Hematopoietic multipotent progenitor cell treated with erythropoietin and hydrocortisone succinate and interleukin-3 and kit ligand, for 4 days (in vitro differentiated cells): ENCODE data around the gene APLP1.
"Not testable (repeated sequence)": the region's sequence is repeated elsewhere in the genome, so short reads cannot be mapped to it uniquely, and the experiment has no call there.

Experiments
- DNase-seq: peaks from one replicate; pipeline ENCODE4 v3.0.0-alpha.2; 2015

APLP1 gene

GRCh38 chr19:35868172-35868822, at the start of gene APLP1:
TSS of gene APLP1 (plus strand) at chr19:35868574. CDS start at chr19:35868637, 63 bp downstream.
- DNase-seq: peak; percentile 64

DNA sequence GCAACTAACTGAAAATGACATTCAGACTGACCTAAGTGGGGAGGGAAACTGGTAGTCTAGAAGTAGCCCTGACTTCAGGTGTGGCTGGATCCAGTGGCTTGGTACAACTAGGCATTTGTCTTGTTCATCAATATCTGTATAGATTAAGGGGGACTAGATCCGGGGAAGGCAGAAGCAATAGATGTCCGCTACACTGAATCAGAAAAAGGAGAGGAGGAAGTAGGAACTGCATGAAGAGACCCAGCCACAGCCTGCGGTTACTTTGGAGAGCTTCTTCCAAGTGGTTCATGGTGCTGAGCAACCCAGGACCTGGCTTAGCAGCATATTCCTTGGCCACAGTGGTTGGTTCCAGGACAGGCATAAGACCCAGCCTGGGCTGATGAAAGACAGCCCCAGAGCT, 45.8 kb upstream of the APLP1 start:
- DNase-seq: peak; percentile 48

DNA sequence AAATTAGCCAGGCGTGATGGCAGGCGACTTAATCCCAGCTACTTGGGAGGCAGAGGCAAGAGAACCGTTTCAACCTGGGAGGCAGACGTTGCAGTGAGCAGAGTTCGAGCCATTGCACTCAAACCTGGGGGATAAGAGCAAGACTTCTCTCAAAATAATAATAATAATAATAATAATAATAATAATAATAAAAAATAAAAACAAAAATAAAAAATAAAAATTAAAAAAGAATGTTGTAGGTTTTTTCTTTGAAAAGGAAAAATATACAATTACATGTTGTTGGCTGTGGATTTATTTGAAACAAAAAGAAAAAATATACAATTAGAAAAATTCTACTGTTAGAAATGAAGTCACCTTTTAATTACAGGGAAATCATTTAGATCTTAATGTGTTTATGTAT, 44.2 kb upstream of the APLP1 start:
- DNase-seq: no peak

DNA sequence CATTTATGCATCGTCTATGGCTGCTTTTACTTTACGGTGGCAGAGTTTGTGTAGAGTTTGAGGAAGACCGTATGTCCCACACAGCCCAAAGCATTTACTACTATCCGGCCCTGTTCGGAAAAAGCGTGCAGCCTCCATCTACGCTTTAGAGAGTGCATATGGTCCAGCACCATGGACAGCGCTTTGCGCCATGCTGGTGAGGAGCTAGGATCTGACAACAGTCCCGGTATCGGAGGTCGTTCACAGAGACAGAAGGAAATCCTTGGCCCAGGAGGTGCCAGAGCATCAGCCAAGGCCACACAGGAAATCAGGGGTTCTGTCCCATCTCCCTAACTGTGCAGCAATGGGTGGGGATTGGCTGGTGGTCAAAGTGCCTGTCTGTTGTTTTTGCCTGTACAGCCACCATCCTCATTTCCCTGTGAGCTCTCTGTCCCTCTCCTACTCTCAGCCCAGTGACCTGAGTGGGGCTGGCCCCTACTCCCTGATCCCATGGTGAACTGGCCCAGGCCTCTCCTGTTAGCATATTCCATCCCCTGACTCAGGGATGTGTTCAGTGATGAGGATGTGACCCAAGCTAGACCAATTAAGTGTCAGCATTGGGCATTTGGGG, 39.6 kb upstream of the APLP1 start:
- peak; percentile 84 for DNase-seq

- DNase-seq: no peak
These were observed 37.4 kb upstream of the APLP1 start for GRCh38 chr19:35830986-35831385.

- DNase-seq: no peak
These were observed 36.3 kb upstream of the APLP1 start for GRCh38 chr19:35832054-35832453.

- no peak for DNase-seq
These were observed 34.4 kb upstream of the APLP1 start for GRCh38 chr19:35833972-35834371.

DNA sequence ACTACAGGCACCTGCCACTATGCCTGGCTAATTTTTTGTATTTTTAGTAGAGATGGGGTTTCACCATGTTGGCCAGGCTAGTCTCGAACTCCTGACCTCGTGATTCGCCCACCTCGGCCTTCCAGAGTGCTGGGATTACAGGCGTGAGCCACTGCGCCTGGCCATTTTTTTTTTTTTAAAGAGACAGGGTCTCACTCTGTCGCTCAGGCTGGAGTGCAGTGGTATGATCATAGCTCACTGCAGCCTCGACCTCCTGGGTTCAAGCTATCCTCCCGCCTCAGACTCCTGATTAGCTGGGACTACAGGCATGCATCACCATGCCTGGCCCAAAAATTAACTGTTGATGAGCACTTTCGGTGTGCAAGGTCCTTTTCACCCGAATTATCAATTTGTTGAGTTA, 32.3 kb upstream of the APLP1 start:
- DNase-seq: not testable (repeated sequence)

DNA sequence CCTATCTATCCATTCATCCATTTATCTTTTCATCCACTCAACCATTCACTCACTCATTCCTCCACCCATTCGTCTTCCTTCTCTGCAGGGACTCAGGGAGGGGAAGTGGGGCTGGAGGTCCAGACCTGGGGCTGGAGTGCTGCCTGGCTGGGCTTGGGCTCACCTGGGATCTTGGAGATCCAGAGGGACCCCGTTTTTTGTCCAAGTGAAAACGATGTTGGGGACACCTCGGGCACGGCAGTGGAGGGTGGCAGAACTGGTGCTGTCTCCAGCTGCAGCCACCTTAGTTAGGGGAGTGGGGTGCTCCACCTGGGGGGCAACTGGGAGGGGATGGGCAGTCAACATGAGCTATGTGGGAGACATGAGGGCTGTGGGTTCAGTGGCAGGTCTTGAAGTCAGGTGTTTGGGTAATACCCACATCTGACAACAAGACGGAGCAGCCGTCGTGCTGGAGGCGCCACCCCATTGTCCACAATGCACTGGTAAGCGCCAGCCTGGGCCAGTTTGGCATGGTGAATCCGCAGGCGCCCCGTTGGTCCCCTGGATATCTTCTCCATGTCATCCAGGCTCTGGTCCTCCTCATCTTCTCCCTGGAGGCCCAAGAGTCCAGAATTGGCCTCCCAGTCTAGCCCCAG, 26.3 kb upstream of the APLP1 start:
- no peak for DNase-seq

- no peak for DNase-seq
These were observed 25.6 kb upstream of the APLP1 start for GRCh38 chr19:35842666-35843272.

GRCh38 chr19:35843676-35844481, 24.5 kb upstream of the APLP1 start:
- peak; percentile 66 for DNase-seq

- DNase-seq: no peak
These were observed 23.7 kb upstream of the APLP1 start for GRCh38 chr19:35844482-35845214.

DNA sequence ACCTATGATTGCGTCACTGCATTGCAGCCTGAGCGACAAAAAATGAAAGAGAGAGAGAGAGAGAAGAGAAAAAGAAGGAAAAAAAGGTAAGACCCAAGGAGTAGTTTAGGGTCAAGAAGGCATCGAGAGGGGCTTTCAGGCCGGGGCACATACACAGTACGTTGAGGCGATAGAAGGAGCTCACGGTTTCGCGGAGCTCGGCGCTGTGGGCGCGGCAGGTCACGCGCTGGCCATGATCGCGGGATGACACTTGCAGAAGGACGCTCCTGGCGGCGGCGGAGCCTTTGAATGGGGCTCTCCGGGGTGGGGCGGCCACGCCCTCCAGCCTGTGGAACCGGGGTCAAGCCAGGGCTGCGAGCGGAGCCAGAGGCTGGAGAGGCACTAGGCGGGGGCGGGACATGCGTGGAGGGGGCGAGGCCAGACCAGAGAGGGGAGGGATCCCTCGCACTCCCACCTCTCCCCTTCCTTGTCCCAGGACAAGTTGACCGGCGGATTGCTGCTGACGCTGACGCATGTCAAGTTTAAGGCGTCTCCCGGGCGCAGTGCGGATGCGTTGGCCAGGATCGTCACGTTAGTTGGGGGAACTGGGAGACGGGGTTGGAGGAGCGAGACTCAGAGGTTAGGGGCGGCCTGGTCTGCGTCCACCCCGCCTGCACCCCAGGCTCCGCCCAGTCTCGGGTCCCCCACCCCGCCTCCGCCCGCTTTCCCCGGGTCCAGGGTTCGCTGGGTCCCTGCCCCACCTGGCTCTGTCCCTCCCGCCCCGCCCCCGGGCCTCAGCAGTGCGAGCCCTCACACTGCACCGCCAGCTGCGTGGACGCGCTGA, 22.9 kb upstream of the APLP1 start:
- DNase-seq: peak; percentile 31

DNA sequence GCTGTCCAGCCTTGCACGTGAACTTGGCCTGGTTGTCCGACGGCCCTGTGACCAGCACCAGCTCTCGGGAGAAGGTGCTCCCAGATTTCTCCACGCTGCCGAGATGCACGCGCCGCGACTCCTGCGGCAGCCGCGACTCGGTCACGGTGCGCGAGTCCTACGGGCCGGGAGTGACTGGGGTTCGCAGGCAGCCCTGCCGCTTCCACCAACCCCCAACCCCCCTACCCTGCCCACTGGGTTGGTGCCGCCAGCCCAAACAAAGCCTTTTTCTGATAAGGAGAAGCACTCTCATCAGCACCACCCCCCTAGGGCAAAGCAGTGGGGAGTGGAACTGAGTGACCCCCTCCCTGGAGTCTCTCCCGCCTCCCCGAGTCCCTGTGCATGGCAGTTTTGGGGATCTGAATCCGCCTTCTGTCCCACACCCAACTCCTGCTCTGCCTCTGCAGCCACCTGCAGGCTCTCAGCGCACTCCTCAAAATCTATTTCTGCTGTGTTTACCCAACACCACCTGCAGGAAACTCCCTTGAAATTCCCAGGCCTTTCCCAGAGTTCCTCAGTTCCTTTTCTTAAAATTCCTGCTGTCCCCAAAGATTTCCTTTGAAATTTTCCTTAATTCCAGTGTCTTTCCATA, 22.2 kb upstream of the APLP1 start:
- peak; percentile 20 for DNase-seq

DNA sequence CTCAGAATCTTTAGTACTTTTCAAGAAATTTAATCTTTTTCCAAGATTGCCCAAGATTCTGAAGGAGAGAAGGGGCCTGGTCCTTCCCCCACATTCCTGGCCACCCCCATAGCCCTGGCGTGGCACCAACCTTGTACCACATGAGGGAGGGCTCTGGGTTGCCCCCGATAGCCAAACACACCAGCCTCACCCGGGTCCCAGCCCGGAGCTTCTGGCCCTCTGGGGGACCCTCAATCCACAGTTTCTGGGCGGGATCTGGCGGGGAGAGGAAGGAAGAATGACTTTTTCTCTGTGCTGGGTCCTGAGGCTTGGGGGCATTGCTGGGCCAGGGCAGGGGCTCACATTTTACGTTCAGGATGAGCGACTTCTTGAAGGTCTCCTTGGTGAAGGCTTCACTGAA, 20.5 kb upstream of the APLP1 start:
- DNase-seq: no peak

GRCh38 chr19:35848486-35848885, 19.9 kb upstream of the APLP1 start:
- DNase-seq: no peak

- no peak for DNase-seq
These were observed 19.4 kb upstream of the APLP1 start for GRCh38 chr19:35848919-35849505.

GRCh38 chr19:35851213-35852028, 17.0 kb upstream of the APLP1 start:
- no peak for DNase-seq

- DNase-seq: no peak
These were observed 16.2 kb upstream of the APLP1 start, which contains the start of gene NPHS1 for GRCh38 chr19:35852029-35852780. TSS of gene NPHS1 (minus strand) at chr19:35852504. CDS start at chr19:35851837, 667 bp downstream.
